Body of pancreas (tissue), 4 donors: ENCODE results near the gene CLIC3. TPM values are rescaled to one million over a fixed set of nuclear protein-coding genes. Genes with fewer than 3 reads are reported as not detected.

Experiments used
- ATAC-seq: fragments of 150-250 bp; one replicate; pipeline ENCODE4 v1.9.1; 2016
- DNase-seq, 4 donors: peaks; one replicate each; pipeline ENCODE4 v3.0.0-alpha.2; 2019
- H3K27ac ChIP-seq, 4 donors: fragments of 200-600 bp; sonication (generic); 1 replicate in 3 of 4; 2 replicates in 1 of 4; pipeline versions ENCODE4 v1.5.1 to v1.6.1; 2016 to 2019; ENCODE audit warnings: mild to moderate bottlenecking in 1 of 4, mixed read lengths in 1 of 4, moderate library complexity in 1 of 4
- H3K27me3 ChIP-seq, 2 donors: fragments of 200-600 bp; sonication (generic); one replicate each; pipeline ENCODE4 v1.6.0; 2016; ENCODE audit warnings: mild to moderate bottlenecking in 1 of 2
- H3K36me3 ChIP-seq, 2 donors: fragments of 200-600 bp; sonication (generic); replicated peaks in 1 of 2; 2 replicates each; pipeline ENCODE4 v1.5.1; 2016; ENCODE audit warnings: low read depth in 2 of 2; ENCODE audit not compliant: insufficient read depth in 1 of 2
- H3K4me1 ChIP-seq: fragments of 200-600 bp; sonication (generic); one replicate; pipeline ENCODE4 v1.6.0; 2016
- H3K4me3 ChIP-seq, 2 donors: fragments of 200-600 bp; sonication (generic); 1 replicate in 1 of 2; 2 replicates in 1 of 2; pipeline ENCODE4 v1.5.1; 2016 to 2019
- H3K9me3 ChIP-seq, 3 donors: fragments of 200-600 bp; sonication (generic); 1 replicate in 2 of 3; 2 replicates in 1 of 3; pipeline ENCODE4 v1.5.1; 2016
- POLR2A ChIP-seq, 3 donors: fragments of 450-650 bp; IDR thresholded peaks; one replicate each; pipeline ENCODE4 v1.6.1; 2016; ENCODE audit warnings: antibody characterized with exemption in 3 of 3, mild to moderate bottlenecking in 2 of 3
- WGBS, 2 donors: methylation state at CpG; one replicate each; pipeline ENCODE4 v1.1.5; 2017; 5-methylcytosine and 5-hydroxymethylcytosine counted together
- intact Hi-C: fragments of 100-400 bp; cut with DNase I; formaldehyde crosslinking; loops from one replicate; pipeline ENCODE4 v1.15.1; 2023
- total RNA-seq, 2 donors: library from RNA; depleted of rRNA; stranded (reverse); fragments of >200 nt; gene quantifications; one replicate each; pipeline ENCODE4 v1.1.0, GENCODE V29; 2016
- TF ChIP-seq, protein P1 (sequence below), 7 experiments: fragments of 450-650 bp in 4 of 7; fragments of 200-600 bp in 3 of 7; sonication (generic) in 3 of 7; IDR thresholded peaks; one replicate each; pipeline ENCODE4 v1.5.1; 2016 to 2019; ENCODE audit warnings: antibody characterized with exemption in 7 of 7

The CLIC3 gene
- total RNA-seq, 2 donors from 2014 or later, result 2.0 TPM; not detected in 1

DNA sequence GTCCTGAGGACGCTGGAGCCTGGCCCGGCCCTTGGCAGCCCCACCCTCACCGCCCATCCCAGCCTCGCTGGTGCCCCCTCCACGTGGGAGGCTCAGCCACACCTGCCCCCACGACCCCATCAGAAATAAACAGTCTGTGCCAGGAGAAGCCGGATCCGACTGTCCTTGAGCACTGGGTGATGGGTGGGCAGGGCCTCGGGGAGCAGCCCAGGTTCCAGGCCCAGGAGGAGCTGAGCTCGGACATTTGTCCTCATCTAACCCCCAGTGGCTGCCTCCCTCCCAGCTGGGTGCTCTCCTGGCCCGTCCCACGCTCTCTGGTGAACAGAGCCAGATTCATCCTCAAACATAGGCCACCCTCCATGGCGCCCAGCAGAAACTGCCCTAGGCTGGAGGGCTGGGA, 23.6 kb downstream of the CLIC3 start:
- 52 to 64% methylated on average over 3 to 13 of the region's 13 CpGs for WGBS, 2 donors
- Histone ChIP-seq H3K4me3 (no peak overlapping the region), H3K27ac (no peak overlapping the region), H3K9me3 (no peaks in the 10 kb centered on the region), H3K4me1 (peaks cover 2% of the 10 kb centered on the region), H3K36me3 (no peaks in the 10 kb centered on the region), H3K27me3 (no peaks in the 10 kb centered on the region)
- intact Hi-C loops, result no loop called here
- ATAC-seq, result no peak
- DNase-seq, result no peak
- TF ChIP-seq POLR2A (IDR thresholded peaks at IDR 0.05), result no peak
- TF ChIP-seq, protein P1, sequence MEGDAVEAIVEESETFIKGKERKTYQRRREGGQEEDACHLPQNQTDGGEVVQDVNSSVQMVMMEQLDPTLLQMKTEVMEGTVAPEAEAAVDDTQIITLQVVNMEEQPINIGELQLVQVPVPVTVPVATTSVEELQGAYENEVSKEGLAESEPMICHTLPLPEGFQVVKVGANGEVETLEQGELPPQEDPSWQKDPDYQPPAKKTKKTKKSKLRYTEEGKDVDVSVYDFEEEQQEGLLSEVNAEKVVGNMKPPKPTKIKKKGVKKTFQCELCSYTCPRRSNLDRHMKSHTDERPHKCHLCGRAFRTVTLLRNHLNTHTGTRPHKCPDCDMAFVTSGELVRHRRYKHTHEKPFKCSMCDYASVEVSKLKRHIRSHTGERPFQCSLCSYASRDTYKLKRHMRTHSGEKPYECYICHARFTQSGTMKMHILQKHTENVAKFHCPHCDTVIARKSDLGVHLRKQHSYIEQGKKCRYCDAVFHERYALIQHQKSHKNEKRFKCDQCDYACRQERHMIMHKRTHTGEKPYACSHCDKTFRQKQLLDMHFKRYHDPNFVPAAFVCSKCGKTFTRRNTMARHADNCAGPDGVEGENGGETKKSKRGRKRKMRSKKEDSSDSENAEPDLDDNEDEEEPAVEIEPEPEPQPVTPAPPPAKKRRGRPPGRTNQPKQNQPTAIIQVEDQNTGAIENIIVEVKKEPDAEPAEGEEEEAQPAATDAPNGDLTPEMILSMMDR (IDR thresholded peaks at IDR 0.05), result no peak

DNA sequence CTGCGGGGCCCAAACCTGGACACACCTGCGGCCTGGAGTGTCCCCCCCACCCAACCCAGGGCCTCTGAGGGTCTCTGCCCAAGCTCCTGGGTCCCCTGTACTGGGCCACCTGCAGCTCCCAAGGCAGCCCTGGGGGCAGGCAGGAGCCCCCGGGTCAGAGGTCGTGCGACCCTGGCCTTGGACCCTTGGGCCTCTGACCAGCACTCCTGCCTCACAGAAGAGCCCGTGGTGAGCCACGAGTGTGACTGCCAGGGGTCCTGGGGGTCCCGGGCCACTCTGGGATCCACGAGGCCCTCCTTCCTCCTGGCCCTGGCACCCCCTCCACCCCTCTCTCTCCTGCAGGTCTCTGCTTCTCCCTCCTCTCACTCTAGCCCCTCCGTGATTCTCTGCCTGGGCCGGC, 24.0 kb downstream of the CLIC3 start:
- no peaks in the 10 kb centered on the region for H3K4me1 ChIP-seq
- no peaks in the 10 kb centered on the region for H3K9me3 ChIP-seq
- no peak for ATAC-seq
- DNase-seq, result no peak
- WGBS, 2 donors, result 70 to 83% methylated on average over 7 to 11 of the region's 11 CpGs
- no peaks in the 10 kb centered on the region for H3K27me3 ChIP-seq
- no peak overlapping the region for H3K27ac ChIP-seq
- intact Hi-C loops, result no loop called here
- H3K36me3 ChIP-seq, result no peaks in the 10 kb centered on the region
- TF ChIP-seq POLR2A (IDR thresholded peaks at IDR 0.05), result no peak
- TF ChIP-seq, protein P1 (IDR thresholded peaks at IDR 0.05), result no peak
- H3K4me3 ChIP-seq, result no peak overlapping the region

GRCh38 chr9:136971746-136972145, 24.6 kb downstream of the CLIC3 start:
- WGBS, 2 donors, result 71 to 79% methylated on average over 6 to 14 of the region's 14 CpGs
- DNase-seq (no peak), ATAC-seq (no peak)
- Histone ChIP-seq H3K9me3 (no peaks in the 10 kb centered on the region), H3K27me3 (no peaks in the 10 kb centered on the region), H3K4me1 (no peaks in the 10 kb centered on the region), H3K4me3 (no peak overlapping the region), H3K27ac (no peak overlapping the region), H3K36me3 (no peaks in the 10 kb centered on the region)
- intact Hi-C loops, result no loop called here
- TF ChIP-seq, protein P1 (IDR thresholded peaks at IDR 0.05), result no peak
- no peak for TF ChIP-seq POLR2A (IDR thresholded peaks at IDR 0.05)

- Histone ChIP-seq H3K9me3 (no peaks in the 10 kb centered on the region), H3K36me3 (no peaks in the 10 kb centered on the region), H3K4me1 (peaks cover 7% of the 10 kb centered on the region), H3K27ac (no peak overlapping the region), H3K4me3 (no peak overlapping the region), H3K27me3 (no peaks in the 10 kb centered on the region)
- intact Hi-C loops, result no loop called here
- ATAC-seq (no peak), DNase-seq (no peak)
- 93 to 100% methylated on average over 3 to 5 of the region's 11 CpGs for WGBS, 2 donors
- TF ChIP-seq, protein P1 (IDR thresholded peaks at IDR 0.05), result no peak
- no peak for TF ChIP-seq POLR2A (IDR thresholded peaks at IDR 0.05)
These were observed 26.0 kb downstream of the CLIC3 start for GRCh38 chr9:136970361-136970760.

- DNase-seq, result no peak
- no peak overlapping the region for H3K4me3 ChIP-seq
- H3K4me1 ChIP-seq, result peaks cover 7% of the 10 kb centered on the region
- H3K27ac ChIP-seq, result no peak overlapping the region
- H3K9me3 ChIP-seq, result no peaks in the 10 kb centered on the region
- no peak for ATAC-seq
- no peaks in the 10 kb centered on the region for H3K27me3 ChIP-seq
- intact Hi-C loops, result no loop called here
- TF ChIP-seq, protein P1 (IDR thresholded peaks at IDR 0.05), result no peak
- no peak for TF ChIP-seq POLR2A (IDR thresholded peaks at IDR 0.05)
- 44 to 69% methylated on average over 3 to 5 of the region's 5 CpGs for WGBS, 2 donors
- H3K36me3 ChIP-seq, result no peaks in the 10 kb centered on the region
These were observed 26.6 kb downstream of the CLIC3 start for GRCh38 chr9:136969774-136970173.
